SH-SY5Y (cell line): ENCODE results near the gene RIN1.

Experiments used
- GATA2 ChIP-seq: IDR thresholded peaks from 2 replicates; pipeline ENCODE4 v1.6.1; 2011; ENCODE audit warnings: mild to moderate bottlenecking, low read depth, low read length
- GATA3 ChIP-seq: IDR thresholded peaks from 2 replicates; pipeline ENCODE4 v1.6.1; 2011; ENCODE audit warnings: low read depth, mild to moderate bottlenecking, low read length, moderate library complexity

GRCh38 chr11:66338276-66339161 lies 2.3 kb upstream of the RIN1 start:
- no peak for TF ChIP-seq GATA2
- TF ChIP-seq GATA3: no peak
